H1 (cell line): ENCODE results near the gene MAFB. TPM values are rescaled to one million over a fixed set of nuclear protein-coding genes. Genes with fewer than 3 reads are reported as not detected.

Experiments used
- CTCF ChIA-PET: fragments of 300-600 bp; sonication (Branson Sonifier 250); formaldehyde crosslinking; loops from one replicate; lab custom pipeline; 2021; ENCODE audit not compliant: partially characterized antibody; lab: Charles Lee
- POLR2A ChIA-PET: fragments of 300-600 bp; sonication (Branson Sonifier 250); formaldehyde crosslinking; loops from one replicate; lab custom pipeline; 2021; ENCODE audit warnings: inconsistent platforms; ENCODE audit not compliant: partially characterized antibody; lab: Charles Lee
- DNase-seq, 2 experiments: peaks; one replicate each; pipeline versions ENCODE4 v3.0.0 to v3.0.0-alpha.2; 2010 to 2022; ENCODE audit warnings: low spot score in 2 of 2, low read depth in 1 of 2, mixed read lengths in 1 of 2
- FAIRE-seq: peaks from 2 replicates; lab custom pipeline; 2011; peaks lifted over from hg19 to GRCh38; lab: Jason Lieb, UNC
- H2AFZ ChIP-seq: 2 replicates; pipeline ENCODE4 v1.8.1; 2012; ENCODE audit warnings: low read length, inconsistent platforms
- H2AK5ac ChIP-seq: 2 replicates; pipeline ENCODE4 v1.6.1; 2013; ENCODE audit warnings: low read depth, low read length
- H2BK120ac ChIP-seq: replicated peaks from 2 replicates; pipeline ENCODE3; 2013; ENCODE audit warnings: low read depth, low read length, inconsistent platforms
- H2BK12ac ChIP-seq: 2 replicates; pipeline ENCODE4 v1.6.1; 2013; ENCODE audit warnings: low read depth, low read length
- H2BK15ac ChIP-seq: 2 replicates; pipeline ENCODE4 v1.6.1; 2013; ENCODE audit warnings: low read length
- H2BK20ac ChIP-seq: 2 replicates; pipeline ENCODE4 v1.6.1; 2013; ENCODE audit warnings: low read length
- H2BK5ac ChIP-seq: 2 replicates; pipeline ENCODE4 v1.6.1; 2013; ENCODE audit warnings: low read depth, low read length
- H3K14ac ChIP-seq: 2 replicates; pipeline ENCODE4 v1.6.1; 2013; ENCODE audit warnings: inconsistent platforms; ENCODE audit not compliant: insufficient read length
- H3K18ac ChIP-seq: 2 replicates; pipeline ENCODE4 v1.6.1; 2013; ENCODE audit warnings: low read length; ENCODE audit errors: extremely low read depth
- H3K23ac ChIP-seq: 2 replicates; pipeline ENCODE4 v1.6.1; 2013; ENCODE audit warnings: inconsistent platforms; ENCODE audit not compliant: insufficient read length
- H3K23me2 ChIP-seq: 2 replicates; pipeline ENCODE4 v1.6.1; 2013; ENCODE audit warnings: low read depth, low read length
- H3K27ac ChIP-seq: 2 replicates; pipeline ENCODE4 v1.6.1; 2011; ENCODE audit warnings: low read depth, low read length, inconsistent platforms
- H3K27me3 ChIP-seq, 4 experiments: replicated peaks in 1 of 4; 1 replicate in 1 of 4; 2 replicates in 3 of 4; pipeline versions ENCODE4 v1.6.1 to v1.8.1; 2011 to 2013; ENCODE audit warnings: low read length in 3 of 4, mild to moderate bottlenecking in 3 of 4, inconsistent platforms in 2 of 4, mixed read lengths in 2 of 4, moderate library complexity in 1 of 4; ENCODE audit not compliant: control insufficient read depth in 3 of 4, insufficient read depth in 3 of 4; ENCODE audit errors: extremely low read depth in 1 of 4
- H3K36me3 ChIP-seq, 4 experiments: 2 replicates each; pipeline versions ENCODE4 v1.6.1 to v1.8.1; 2011 to 2013; ENCODE audit warnings: mild to moderate bottlenecking in 4 of 4, low read length in 3 of 4, moderate library complexity in 2 of 4, control low read depth in 1 of 4, inconsistent platforms in 1 of 4; ENCODE audit not compliant: insufficient read depth in 4 of 4, control insufficient read depth in 2 of 4
- H3K4ac ChIP-seq: replicated peaks from 2 replicates; pipeline ENCODE3; 2013; ENCODE audit warnings: low read length, low read depth, mixed read lengths, inconsistent platforms; ENCODE audit not compliant: insufficient read length
- H3K4me1 ChIP-seq, 4 experiments: replicated peaks in 1 of 4; 1 replicate in 1 of 4; 2 replicates in 3 of 4; pipeline versions ENCODE4 v1.6.1 to v1.8.1; 2011 to 2013; ENCODE audit warnings: low read length in 3 of 4, inconsistent platforms in 2 of 4, mixed read lengths in 1 of 4; ENCODE audit not compliant: insufficient read depth in 4 of 4, control insufficient read depth in 3 of 4
- H3K4me2 ChIP-seq, 2 experiments: 2 replicates each; pipeline versions ENCODE4 v1.6.1 to v1.8.1; 2011 to 2013; ENCODE audit warnings: low read depth in 2 of 2, low read length in 2 of 2, control low read depth in 1 of 2, inconsistent platforms in 1 of 2, mild to moderate bottlenecking in 1 of 2; ENCODE audit not compliant: insufficient read depth in 1 of 2
- H3K4me3 ChIP-seq, 4 experiments: fragments of 200-600, 300-600 bp in 1 of 4; sonication (generic), shearing (Covaris generic), sonication (Bioruptor Twin) in 1 of 4; 2 replicates each; pipeline versions ENCODE4 v1.5.1 to v1.8.1; 2011 to 2016; ENCODE audit warnings: low read length in 4 of 4, low read depth in 3 of 4, control low read depth in 2 of 4, inconsistent platforms in 2 of 4, mild to moderate bottlenecking in 2 of 4, mixed read lengths in 1 of 4, moderate library complexity in 1 of 4; ENCODE audit not compliant: insufficient read depth in 2 of 4; ENCODE audit errors: extremely low read depth in 1 of 4
- H3K56ac ChIP-seq: replicated peaks from 2 replicates; pipeline ENCODE3; 2013; ENCODE audit warnings: low read depth, mild to moderate bottlenecking, mixed read lengths, low read length, inconsistent platforms; ENCODE audit not compliant: insufficient read length
- H3K79me1 ChIP-seq: 2 replicates; pipeline ENCODE4 v1.6.1; 2013; ENCODE audit warnings: low read depth, low read length, control low read depth
- H3K79me2 ChIP-seq, 2 experiments: 2 replicates each; pipeline versions ENCODE4 v1.6.1 to v1.8.1; 2012 to 2013; ENCODE audit warnings: low read length in 2 of 2, mild to moderate bottlenecking in 2 of 2, inconsistent platforms in 1 of 2; ENCODE audit not compliant: insufficient read depth in 2 of 2, control insufficient read depth in 1 of 2
- H3K9ac ChIP-seq, 4 experiments: replicated peaks in 1 of 4; 1 replicate in 1 of 4; 2 replicates in 3 of 4; pipeline versions ENCODE4 v1.6.1 to v1.8.1; 2011 to 2013; ENCODE audit warnings: low read depth in 3 of 4, low read length in 3 of 4, control low read depth in 2 of 4, mild to moderate bottlenecking in 2 of 4, moderate library complexity in 2 of 4, inconsistent platforms in 1 of 4; ENCODE audit errors: extremely low read depth in 1 of 4
- H3K9me3 ChIP-seq, 2 experiments: 2 replicates each; pipeline versions ENCODE4 v1.6.1 to v1.8.1; 2012 to 2013; ENCODE audit warnings: mild to moderate bottlenecking in 2 of 2, moderate library complexity in 2 of 2, control low read depth in 1 of 2, inconsistent platforms in 1 of 2, low read depth in 1 of 2, low read length in 1 of 2, mixed read lengths in 1 of 2; ENCODE audit not compliant: insufficient read depth in 2 of 2
- H4K20me1 ChIP-seq, 2 experiments: replicated peaks in 1 of 2; 2 replicates each; pipeline versions ENCODE3 to v1.8.1; 2011 to 2013; ENCODE audit warnings: inconsistent platforms in 2 of 2, low read length in 2 of 2, mild to moderate bottlenecking in 1 of 2; ENCODE audit not compliant: insufficient read depth in 2 of 2, control insufficient read depth in 1 of 2
- H4K5ac ChIP-seq: 2 replicates; pipeline ENCODE4 v1.6.1; 2013; ENCODE audit warnings: low read length, low read depth, mixed read lengths, inconsistent platforms; ENCODE audit not compliant: insufficient read length
- H4K8ac ChIP-seq: 2 replicates; pipeline ENCODE4 v1.8.0; 2013; ENCODE audit warnings: mild to moderate bottlenecking, moderate library complexity, low read length, inconsistent platforms; ENCODE audit not compliant: insufficient read depth; ENCODE audit errors: extremely low read depth
- H4K91ac ChIP-seq: replicated peaks from 2 replicates; pipeline ENCODE3; 2013; ENCODE audit warnings: low read length, mixed read lengths, inconsistent platforms; ENCODE audit not compliant: insufficient read length
- CTCF ChIP-seq, 3 experiments: IDR thresholded peaks; 1 replicate in 2 of 3; 2 replicates in 1 of 3; pipeline versions ENCODE4 v1.5.1 to v1.6.1; 2011; ENCODE audit warnings: low read length in 3 of 3, mild to moderate bottlenecking in 3 of 3, inconsistent platforms in 2 of 3, low read depth in 1 of 3, moderate library complexity in 1 of 3; ENCODE audit not compliant: insufficient read depth in 1 of 3; ENCODE audit errors: control extremely low read depth in 1 of 3
- KDM1A ChIP-seq: fragments of 200-600, 300-600 bp; sonication (generic); IDR thresholded peaks from 2 replicates; pipeline ENCODE4 v1.7.1; 2016; ENCODE audit warnings: mild to moderate bottlenecking, low read length, borderline replicate concordance
- KDM5A ChIP-seq: fragments of 200-600 bp; IDR thresholded peaks from 2 replicates; pipeline ENCODE4 v1.7.1; 2012; ENCODE audit warnings: mild to moderate bottlenecking, low read length, inconsistent platforms, mixed read lengths
- NRF1 ChIP-seq: IDR thresholded peaks from 2 replicates; pipeline ENCODE4 v1.6.1; 2011; ENCODE audit warnings: mild to moderate bottlenecking, low read depth, low read length, improper control_type of control experiment
- RAD21 ChIP-seq, 2 experiments: IDR thresholded peaks in 1 of 2; conservative IDR thresholded peaks in 1 of 2; 2 replicates each; pipeline ENCODE4 v1.6.1; 2011; ENCODE audit warnings: low read depth in 2 of 2, low read length in 2 of 2, improper control_type of control experiment in 1 of 2, inconsistent platforms in 1 of 2, mild to moderate bottlenecking in 1 of 2, moderate library complexity in 1 of 2
- SRF ChIP-seq: IDR thresholded peaks from 2 replicates; pipeline ENCODE4 v1.6.1; 2011; ENCODE audit warnings: mild to moderate bottlenecking, low read depth, low read length, moderate library complexity
- TAF1 ChIP-seq: IDR thresholded peaks from 2 replicates; pipeline ENCODE4 v1.6.1; 2011; ENCODE audit warnings: mild to moderate bottlenecking, low read depth, low read length
- TBP ChIP-seq: IDR thresholded peaks from 2 replicates; pipeline ENCODE4 v1.6.1; 2011; ENCODE audit warnings: low read depth, low read length, improper control_type of control experiment
- USF2 ChIP-seq: IDR thresholded peaks from 2 replicates; pipeline ENCODE4 v1.6.1; 2011; ENCODE audit warnings: low read length, improper control_type of control experiment
- WGBS, 2 experiments: shearing (Covaris generic) in 1 of 2; methylation state at CpG; one replicate each; pipeline versions ENCODE4 v1.1.6 to v1.1.7; 2013 to 2015; ENCODE audit warnings: low lambda C conversion rate in 2 of 2, mixed read lengths in 2 of 2, inconsistent platforms in 1 of 2, low coverage in 1 of 2, missing lambda C conversion rate in 1 of 2; ENCODE audit not compliant: insufficient replicate concordance in 2 of 2, insufficient coverage in 1 of 2, insufficient read length in 1 of 2; ENCODE audit errors: extremely low coverage in 1 of 2, missing lambda C conversion rate in 1 of 2; 5-methylcytosine and 5-hydroxymethylcytosine counted together
- polyA plus RNA-seq, 7 experiments: library from polyadenylated mRNA; depleted of rRNA in 3 of 7; stranded (reverse) in 5 of 7; unstranded in 2 of 7; fragments of >200 nt in 5 of 7; fragments of 200-250 nt in 2 of 7; gene quantifications; 1 replicate in 5 of 7; 2 replicates in 1 of 7; 4 replicates in 1 of 7; pipeline versions ENCODE4 v1.2.1 to v1.2.3, GENCODE V29; 2011 to 2013; ENCODE audit warnings: missing spikeins in 2 of 7, mixed read lengths in 2 of 7
- total RNA-seq: library from RNA; stranded (reverse); fragmentation: NEBNext Ultra II Directional; extraction: Animal tissue kit (Norgen Biotek cat#: 25700); gene quantifications from 2 replicates; pipeline ENCODE4 v1.2.1, GENCODE V29; 2021

Gene MAFB
- total and polyA plus RNA-seq, 2 of the 8 experiments (the other 6 are each of a cell fraction or from before 2014, with no cell fraction given) = 0.83 to 1.8 TPM

GRCh38 chr20:40675599-40676221, 13.3 kb downstream of the MAFB start:
- Histone ChIP-seq H3K9ac (no peak overlapping the region), H2AK5ac (no peak overlapping the region), H3K14ac (no peak overlapping the region), H3K18ac (no peak overlapping the region), H3K23me2 (peaks cover 1% of the 10 kb centered on the region; the same call in 1 of the 2 replicates), H2AFZ (no peak overlapping the region), H4K5ac (no peak overlapping the region), H3K36me3 (peaks cover 0 to 2% (median 0%) of the 10 kb centered on the region in 4 experiments; a peak in 1 of 8 replicates), H2BK12ac (no peak overlapping the region), H2BK15ac (no peak overlapping the region), H3K4me2 (no peak overlapping the region), H3K23ac (no peak overlapping the region), H4K91ac (no peak overlapping the region), H4K8ac (no peak overlapping the region), H2BK20ac (no peak overlapping the region), H3K4me3 (no peak overlapping the region), H3K27me3 (peaks cover 0 to 15% (median 10%) of the 10 kb centered on the region in 4 experiments; a peak in 6 of 7 replicates), H2BK120ac (no peak overlapping the region), H3K56ac (no peak overlapping the region), H3K27ac (no peak overlapping the region), H3K4ac (no peak overlapping the region), H3K79me2 (no peaks in the 10 kb centered on the region), H3K79me1 (no peaks in the 10 kb centered on the region), H3K9me3 (no peaks in the 10 kb centered on the region), H3K4me1 (peaks cover 0 to 3% (median 1%) of the 10 kb centered on the region in 4 experiments; a peak in 2 of 7 replicates), H4K20me1 (peaks cover 0 to 6% of the 10 kb centered on the region in 2 experiments), H2BK5ac (no peak overlapping the region)
- FAIRE-seq = no peak
- ChIA-PET POLR2A (interaction anchor here (0.9 kb wide), 1 partner anchor 58 kb away, joined by 3 read pairs; no protein-coding TSS in a partner anchor), CTCF (no interaction called here)
- no peak for DNase-seq
- 75% methylated on average over 4 of the region's 5 CpGs; no CpG with 5 or more reads in 1 of the 2 experiments for WGBS, 2 experiments
- no peak for TF ChIP-seq SRF
- TF ChIP-seq USF2 = no peak
- TF ChIP-seq CTCF (IDR thresholded peaks at IDR 0.05; ENCODE audit: control extremely low read depth in 1 of 3, insufficient read depth in 1 of 3, low read depth in 1 of 3, low read length in 3 of 3) = no peak
- TF ChIP-seq KDM1A = no peak
- TF ChIP-seq RAD21 (IDR thresholded peaks at IDR 0.05 in 1 of 2, conservative IDR thresholded peaks at IDR 0.05 in 1 of 2; ENCODE audit: low read depth in 2 of 2, low read length in 2 of 2) = no peak
- TF ChIP-seq NRF1 = no peak
- no peak for TF ChIP-seq TBP
- TF ChIP-seq KDM5A = no peak
- no peak for TF ChIP-seq TAF1
